NCI-H69 (cell line): ENCODE results near the gene SUGCT.

Experiments
- DNase-seq: peaks from one replicate; lab custom pipeline; 2025; lab: John Stamatoyannopoulos, UW

The SUGCT gene

GRCh38 chr7:40526951-40527715 is 392.3 kb downstream of the SUGCT start:
- no peak for DNase-seq

GRCh38 chr7:40527723-40528122 is 392.9 kb downstream of the SUGCT start:
- DNase-seq: no peak

GRCh38 chr7:40530292-40530691 is 395.5 kb downstream of the SUGCT start:
- DNase-seq: no peak

DNA sequence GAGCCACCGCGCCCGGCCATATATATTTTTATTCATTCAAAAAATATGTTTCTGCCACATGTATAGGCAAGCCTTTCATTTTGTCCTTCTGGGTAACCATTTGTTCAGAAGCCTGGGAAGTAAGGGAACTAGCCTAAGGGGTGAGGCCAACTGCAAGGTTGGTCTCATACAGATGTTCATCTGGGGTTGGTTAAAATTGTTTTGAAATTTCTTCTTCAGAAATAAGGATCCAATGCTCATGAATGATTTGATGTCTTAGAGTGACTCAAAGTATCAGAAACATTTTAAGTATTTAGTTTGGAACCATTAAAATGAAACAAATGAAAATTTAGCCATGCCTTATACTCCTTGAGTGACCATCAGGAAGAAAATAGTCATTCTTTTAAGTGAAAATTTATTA is 397.2 kb downstream of the SUGCT start:
- DNase-seq: no peak

- DNase-seq: no peak
Observed at GRCh38 chr7:40535678-40536077, 400.9 kb downstream of the SUGCT start.

DNA sequence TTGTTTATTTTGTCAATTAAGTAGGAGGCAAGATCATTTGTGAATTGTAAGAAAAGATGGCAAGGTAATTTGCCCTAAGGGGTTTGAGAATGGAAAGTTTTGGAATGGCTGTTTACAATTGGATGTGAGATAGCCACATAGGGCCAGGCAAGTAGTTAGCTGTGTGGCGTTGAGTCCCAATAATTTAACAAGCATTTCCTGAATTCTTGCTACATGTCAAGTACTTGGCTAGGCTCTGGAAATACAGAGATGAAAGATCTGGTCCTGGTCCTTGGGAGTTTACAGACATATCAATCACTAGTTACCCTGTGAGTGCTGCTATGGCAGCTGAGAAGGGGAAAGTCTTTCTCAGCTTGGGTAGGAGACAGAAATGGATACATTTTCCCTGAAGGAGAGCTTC is 401.6 kb downstream of the SUGCT start:
- DNase-seq: no peak

DNA sequence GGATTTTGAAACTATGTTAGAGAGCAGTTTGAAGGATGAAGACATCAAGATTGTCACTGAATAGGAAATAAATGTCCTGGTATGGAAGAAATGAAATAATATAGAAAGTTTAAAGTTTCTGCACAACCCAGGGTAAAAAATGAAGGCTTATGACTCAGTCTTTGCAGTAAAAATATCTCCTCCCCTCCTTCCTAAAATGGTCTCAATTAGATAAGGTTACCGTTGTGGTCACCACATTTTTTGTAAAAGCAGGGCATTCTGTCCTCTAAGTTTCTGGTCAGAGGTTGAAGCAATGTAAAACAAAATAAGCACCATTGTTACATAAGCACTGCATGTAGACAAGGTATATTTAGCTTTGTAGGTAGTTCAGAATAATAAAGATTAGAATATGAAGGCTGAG is 403.5 kb downstream of the SUGCT start:
- DNase-seq: no peak

DNA sequence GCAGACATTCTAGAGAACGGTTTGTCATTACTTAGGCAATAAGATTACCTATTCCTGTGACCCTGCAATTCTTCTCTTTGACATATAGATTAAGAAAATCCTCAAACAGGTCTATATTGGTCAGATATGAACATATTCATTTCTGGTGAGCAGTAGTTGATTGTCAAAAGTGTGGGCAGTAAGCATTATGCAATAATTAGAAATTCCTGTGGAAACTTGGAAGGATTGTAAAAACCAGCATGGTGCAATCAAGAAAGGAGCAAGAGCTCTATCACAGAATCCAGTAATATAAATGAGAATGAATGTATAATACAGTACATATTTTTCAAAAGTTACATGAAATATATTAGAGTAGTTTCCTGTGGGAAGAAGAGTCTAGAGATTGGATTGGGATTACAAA is 406.5 kb downstream of the SUGCT start:
- no peak for DNase-seq

GRCh38 chr7:40542982-40543741 is 408.4 kb downstream of the SUGCT start:
- no peak for DNase-seq

GRCh38 chr7:40544221-40544723 is 409.5 kb downstream of the SUGCT start:
- no peak for DNase-seq

DNA sequence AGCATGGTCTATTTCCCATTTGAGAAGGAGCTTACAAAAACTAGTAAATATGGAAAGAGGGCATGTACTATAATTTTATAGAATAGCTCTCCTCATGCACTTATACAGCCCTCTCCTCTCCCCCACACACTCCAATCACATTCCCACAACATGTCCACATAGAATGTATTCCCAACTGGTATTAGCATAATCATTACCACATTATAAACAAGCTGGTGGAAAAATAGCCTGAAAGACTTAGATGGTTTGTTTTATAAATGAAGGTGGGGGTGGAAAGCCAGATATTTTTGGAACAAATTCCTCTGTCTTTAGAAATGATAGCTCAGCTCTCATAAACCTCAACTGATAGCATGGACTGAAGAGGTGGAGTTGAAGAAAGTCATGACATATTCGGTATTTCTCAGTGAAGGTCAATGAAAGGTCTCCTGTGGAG is 410.1 kb downstream of the SUGCT start:
- DNase-seq: no peak

- no peak for DNase-seq
Observed at GRCh38 chr7:40545739-40546138, 410.9 kb downstream of the SUGCT start.

DNA sequence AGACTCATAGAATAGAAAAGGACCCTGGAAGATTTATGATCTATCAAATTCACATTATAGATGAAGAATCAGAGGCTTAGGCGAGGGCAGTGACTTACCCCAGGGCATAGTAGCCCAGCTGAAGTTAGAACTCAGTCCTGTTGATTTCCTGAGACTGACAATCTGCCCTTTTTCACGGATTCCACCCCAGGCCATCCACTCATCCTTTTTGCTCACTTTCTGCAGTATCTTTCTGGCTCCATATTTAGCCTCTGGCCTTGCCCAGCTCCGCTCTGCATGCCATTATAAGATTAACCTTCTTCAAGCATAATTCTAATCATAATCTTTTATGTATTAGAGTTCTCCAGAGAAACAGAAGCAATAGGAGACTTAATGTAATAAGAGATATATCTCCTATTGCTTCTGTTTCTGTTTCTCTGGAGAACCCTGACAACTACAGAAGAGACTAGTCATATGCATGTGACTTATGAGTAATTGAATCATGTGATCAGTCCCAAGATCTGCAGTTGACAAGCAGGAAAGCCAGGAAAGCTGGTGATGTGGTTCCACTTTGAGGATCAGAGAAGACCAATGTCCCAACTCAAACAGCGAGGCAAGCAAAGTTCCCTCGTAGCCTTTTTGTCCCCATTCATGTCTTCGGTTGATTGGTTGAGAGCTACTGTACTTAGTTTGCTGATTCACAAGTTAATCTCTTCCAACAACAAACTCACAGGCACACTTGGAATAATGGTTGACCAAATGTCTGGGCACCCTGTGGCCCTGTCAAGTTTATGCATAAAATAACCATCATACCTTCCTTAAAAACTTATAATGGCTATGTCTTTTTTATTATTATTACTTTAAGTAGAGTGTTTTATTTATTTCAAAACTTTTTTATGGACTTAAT is 412.1 kb downstream of the SUGCT start:
- no peak for DNase-seq

DNA sequence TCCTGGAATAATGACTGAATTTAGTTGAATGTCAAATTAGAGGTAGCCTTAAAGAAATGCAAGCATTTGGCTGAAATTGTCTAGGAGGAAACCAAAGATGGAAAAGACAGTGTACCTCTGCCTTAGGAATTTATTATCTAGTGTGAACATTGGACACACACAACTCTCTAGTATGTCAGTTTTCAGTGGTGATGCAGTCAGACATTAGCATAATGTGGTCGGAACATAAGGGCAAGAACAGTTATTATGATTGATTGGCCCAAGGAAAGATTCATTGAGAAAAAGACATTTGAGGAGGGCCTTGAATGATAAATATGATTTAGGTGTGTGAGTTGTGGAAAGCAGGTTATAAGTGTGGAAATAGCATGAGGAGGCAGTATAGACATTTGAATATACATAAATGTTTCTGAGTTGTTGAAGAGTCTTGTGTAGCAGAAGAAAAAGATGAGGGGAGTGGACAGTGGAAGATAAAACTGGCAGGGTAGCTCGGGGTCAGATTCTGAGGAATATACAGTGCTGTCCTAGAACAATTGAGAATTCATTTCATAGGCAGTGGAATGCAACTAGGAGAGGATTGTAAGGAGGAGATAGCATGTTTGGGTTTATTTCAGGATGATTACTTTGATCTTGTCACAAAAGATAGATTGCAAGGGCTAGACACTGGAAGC is 414.7 kb downstream of the SUGCT start:
- no peak for DNase-seq

GRCh38 chr7:40551685-40552576 is 417.1 kb downstream of the SUGCT start:
- no peak for DNase-seq

- no peak for DNase-seq
Observed at GRCh38 chr7:40560672-40561071, 425.9 kb downstream of the SUGCT start.

DNA sequence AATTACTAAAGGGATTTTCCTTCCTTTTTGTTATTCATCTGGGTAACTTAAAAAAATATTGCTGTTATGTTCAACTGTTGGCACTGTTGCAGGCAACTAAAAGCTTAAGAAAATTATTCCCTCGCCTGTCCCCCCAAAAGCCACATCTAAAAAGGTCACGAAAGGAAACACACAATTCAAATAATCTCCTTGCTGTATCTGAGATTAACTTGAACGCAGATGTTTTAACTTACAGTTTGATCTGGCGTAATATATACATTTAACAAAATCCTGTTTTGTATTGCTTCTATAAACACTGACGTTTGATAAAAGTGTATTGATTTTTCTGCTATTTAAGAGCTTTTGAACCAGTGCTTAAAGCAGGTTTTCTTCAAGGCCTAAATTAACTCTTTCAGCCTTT is 432.1 kb downstream of the SUGCT start:
- DNase-seq: no peak

DNA sequence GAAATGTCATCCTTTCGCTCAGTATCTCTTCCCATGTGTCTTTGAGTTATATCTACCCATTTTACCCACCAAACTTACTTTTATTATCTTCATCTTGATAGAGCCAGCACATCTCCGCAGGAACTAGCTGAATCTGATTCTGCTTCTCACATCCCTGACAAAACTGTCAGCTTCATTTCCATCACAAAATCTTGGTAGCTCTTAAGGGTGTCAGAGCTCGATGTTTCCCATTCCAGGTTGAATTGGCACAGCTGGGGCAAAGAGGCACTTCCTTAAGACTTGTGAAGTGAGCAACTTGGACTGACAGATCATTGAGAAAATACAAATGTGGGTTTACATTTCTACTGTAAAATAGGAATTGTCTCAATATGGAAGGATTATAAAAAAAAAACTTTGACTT is 434.5 kb downstream of the SUGCT start:
- no peak for DNase-seq

DNA sequence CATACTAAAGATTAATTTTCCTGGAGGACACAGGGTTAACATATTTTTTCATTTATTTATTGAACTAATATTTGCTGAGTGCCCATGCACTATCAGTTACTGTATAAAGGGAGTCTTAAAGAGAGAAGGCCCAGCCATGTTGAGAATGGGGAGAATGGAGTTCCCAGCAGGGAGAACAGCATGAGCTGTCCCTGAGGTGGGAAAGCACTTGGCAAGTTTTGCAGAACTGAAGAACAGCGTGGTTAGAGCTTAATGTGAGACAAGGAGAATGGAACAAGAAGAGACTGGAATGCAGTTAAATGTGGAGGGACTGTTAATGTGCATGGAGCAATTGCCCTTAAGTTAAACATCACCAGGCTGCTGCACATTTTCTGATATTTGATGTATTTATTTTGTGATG is 435.4 kb downstream of the SUGCT start:
- no peak for DNase-seq

DNA sequence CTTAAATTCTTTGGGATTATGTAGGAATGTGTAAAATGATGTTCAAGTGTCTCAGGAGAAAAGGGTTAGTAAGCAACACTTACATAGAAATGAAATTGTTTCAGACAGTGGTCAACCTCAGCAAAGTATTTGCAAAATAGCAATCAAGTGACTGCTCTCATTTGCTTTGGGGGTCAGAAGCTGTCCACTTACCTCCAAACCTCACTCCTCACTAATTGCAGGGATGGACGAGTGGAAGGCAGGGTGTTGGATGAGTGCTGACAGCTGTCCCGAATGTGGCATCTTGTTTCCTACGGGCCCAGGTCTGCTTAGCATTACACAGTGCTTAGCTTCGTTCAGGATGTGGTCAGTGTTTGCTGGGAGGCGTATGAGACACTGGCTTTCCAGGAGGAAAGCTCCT is 437.0 kb downstream of the SUGCT start:
- no peak for DNase-seq
